ENCODE measurements around the gene ACOXL.
"Not testable (repeated sequence)": the region's sequence is repeated elsewhere in the genome, so short reads cannot be mapped to it uniquely, and the experiment has no call there.

ACOXL gene

GRCh38 chr2:110933420-110933819 lies 201.0 kb downstream of the ACOXL start:
- no peak for DNase-seq

GRCh38 chr2:110934948-110935347 lies 202.6 kb downstream of the ACOXL start:
- no peak for DNase-seq

DNA sequence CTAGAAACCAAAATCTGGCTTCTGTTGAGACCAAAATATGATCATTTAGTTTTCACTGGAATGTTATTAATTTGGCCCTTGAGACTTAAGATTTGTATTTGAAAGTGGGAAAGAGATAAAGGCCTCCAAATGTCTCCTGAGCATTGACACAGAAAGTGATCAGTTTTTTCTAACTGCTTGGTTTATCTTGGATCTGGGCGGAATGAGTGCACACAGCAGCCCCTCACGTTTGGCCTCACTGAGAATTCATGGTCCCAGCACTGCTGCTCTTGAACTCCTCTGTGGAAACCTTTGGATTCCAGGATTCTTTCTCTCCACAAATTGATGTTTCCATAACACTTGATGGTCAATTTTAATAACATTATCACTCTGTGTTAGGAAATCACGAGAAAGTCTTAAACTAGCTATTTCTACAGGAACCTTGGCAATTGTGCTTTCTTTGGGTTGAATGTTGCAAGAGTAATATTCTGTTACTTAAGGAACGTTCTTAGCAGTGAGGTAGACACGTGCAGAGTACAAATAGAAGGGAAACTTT lies 208.1 kb downstream of the ACOXL start:
- no peak for DNase-seq

DNA sequence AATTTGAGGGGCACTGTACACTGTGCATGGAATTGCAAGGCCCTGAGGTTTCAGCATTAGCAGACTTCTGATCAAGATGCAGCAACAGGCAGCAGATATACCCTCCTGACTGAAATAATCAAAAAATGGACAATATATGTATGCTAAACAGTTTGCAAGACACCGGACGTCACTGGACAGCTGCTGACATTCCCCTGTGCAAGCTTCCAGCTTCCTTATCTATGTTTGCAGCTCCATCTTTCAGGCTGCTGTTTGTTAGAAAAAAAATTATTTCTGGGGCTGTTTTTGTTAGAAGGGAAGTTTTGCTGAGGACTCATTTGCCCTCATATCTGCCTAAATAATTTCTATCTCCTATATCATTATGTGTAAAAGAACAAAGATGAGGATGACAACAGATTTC lies 208.9 kb downstream of the ACOXL start:
- no peak for DNase-seq

GRCh38 chr2:110943070-110943634 lies 210.8 kb downstream of the ACOXL start:
- no peak for DNase-seq

- no peak for DNase-seq
Measured at GRCh38 chr2:110946902-110947301, 214.5 kb downstream of the ACOXL start.

DNA sequence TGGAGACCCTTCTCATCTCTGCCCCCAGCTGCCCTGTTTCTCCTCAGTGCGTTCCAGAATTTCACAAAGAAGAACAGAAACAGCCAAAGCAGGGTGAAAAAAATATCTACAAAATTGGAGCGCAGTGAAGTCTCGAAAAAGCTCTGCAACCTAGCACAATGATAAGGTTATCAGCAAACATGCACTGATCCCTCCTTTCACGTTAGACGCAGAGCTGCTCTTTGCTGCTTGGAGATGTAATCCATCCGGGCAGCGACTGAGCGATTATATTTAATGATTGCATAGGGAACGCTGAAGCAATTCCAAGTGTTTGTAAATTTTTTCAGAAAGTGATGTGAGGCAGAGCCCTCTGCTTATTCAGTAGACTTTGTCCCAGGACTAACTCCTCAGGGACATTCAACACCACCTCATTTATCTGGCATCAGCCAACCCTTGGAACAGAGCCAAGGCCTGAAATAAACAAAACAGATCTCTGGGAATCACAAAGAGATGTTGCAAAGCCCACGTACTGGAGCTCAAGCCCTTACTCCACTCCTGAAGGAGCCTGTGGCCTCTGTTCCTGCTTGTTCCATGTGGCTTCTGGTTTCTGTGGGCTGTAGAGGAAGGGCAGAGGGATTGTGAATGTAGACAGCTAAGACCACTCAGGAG lies 215.8 kb downstream of the ACOXL start:
- no peak for DNase-seq

DNA sequence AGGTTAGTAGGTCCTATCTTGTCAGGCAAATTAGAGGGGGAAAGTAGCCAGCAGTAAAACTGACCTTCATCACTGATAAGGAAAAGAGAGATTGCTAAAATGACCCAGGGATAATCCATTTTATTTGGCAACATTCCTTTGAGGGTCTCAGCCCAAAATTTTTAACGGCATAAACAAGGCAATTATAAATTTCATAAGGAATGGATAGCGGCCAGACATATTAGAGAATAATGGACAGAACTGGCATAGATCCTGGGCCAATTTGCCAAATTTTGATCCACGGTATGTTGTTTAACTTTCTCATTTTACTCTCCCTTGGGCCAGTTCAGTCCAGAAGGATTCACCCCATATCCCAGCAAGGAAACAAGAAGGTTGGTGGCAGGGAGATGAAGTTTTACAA lies 217.9 kb downstream of the ACOXL start:
- no peak for DNase-seq

DNA sequence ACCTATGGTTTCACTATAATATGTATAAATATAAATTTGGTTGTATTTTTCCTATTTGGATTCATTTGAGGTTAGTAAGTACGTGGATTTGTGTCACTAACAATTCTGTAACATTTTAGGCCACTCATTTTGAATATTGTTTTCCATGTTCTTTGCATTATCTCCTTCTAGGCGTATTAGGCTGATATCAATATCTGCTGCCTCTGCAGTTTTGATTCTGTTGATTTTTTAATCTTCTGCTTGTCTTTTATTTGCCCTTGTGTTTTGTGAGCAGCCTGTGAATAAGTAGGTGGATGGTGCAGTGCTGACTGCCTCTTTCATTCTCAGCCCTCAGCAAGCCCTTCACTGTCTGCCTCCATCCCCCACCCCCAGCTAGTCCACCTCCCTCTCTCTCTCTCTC lies 222.7 kb downstream of the ACOXL start:
- DNase-seq: no peak

DNA sequence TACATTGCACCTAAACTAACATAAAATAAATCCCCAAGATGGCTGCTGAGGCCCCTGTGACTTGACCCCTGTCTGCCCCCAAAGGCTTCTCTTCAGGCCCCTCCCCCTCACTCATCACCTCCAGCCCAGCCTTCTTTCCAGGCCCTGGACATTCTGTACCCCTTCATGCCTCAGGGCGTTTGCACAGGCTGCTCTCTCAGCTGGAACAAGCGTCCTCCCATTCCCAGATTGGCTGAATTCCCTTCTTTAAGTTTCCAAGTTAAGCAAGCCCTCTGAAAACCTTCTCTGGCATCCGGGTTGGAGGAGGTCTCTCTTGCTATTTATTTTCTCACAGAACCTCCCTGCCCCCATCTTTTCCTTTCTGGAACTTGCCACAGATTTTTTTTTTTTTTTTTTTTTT lies 223.2 kb downstream of the ACOXL start:
- DNase-seq: no peak

DNA sequence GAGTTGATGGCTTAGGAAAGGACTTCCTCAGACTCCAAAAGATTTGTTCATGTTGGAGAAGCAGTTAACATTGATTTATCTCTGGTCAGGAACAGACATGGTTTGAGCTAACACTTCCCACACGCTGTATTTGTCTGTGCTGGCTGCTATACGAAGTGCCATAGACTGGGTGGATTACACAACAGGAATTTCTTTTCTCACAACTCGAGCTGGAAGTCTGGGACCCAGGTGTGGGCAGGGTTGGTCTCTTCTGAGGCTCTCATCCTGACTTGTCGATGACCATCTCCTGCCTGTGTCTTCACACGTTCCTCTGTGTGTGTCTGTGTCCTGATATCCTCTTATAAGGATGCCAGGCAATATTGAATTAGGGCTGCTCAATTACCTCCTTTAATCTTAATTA lies 224.9 kb downstream of the ACOXL start:
- no peak for DNase-seq

DNA sequence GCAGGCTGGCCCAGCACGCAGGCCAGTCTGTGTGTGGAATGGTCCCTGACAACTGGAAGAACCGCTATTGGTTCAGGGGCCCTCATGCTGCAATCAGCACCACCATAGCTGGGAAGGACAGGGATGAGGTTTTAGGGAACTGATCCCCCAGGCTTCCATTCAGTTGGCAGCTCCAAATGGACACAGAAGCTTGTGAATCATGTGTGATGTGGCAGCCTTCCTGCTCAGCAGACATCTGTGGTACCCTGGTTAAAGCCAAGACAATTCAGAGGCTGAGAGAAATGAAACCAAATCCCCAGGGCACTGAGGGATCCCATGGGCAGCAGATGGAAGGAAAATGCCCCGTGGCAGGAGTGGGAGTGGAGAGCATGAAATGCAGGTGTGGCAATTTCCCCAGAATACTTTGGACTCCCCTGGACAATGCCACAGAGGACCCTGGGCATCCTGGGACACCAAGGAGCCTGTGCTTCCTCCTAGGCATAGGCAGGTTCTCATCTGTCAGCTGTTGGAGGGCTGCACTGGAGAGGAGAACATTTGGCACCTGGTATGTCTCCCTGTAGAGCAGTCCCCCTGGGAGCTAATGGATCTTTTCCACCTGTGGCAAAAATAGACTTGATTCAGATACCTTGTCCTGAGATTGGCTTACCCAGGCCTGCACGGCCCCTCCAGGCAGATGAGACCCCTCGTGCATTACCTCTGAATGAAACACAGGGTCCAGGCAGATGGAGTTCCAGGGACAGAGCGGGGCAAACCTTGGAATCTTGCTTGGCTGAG lies 226.2 kb downstream of the ACOXL start:
- no peak for DNase-seq

DNA sequence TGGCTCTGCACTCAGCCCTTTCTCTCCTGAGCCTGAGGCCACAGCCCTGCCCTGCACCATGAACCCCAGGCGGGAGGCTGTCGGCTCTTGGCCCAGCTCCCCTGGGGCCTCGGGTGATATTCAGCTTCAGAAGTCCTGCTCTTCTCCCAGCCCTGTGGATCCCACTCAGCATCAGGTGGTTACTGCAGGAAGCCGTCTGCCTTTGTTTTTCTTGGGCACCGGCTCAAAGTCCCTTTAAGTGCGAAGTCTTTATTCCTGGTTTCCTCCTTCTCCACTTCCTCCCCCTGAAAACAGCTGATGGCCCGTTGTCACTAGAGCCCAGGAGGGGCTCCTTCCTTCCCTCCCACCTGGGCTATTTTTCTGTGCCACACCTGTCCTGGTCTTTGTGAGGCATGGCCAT lies 226.8 kb downstream of the ACOXL start:
- no peak for DNase-seq

DNA sequence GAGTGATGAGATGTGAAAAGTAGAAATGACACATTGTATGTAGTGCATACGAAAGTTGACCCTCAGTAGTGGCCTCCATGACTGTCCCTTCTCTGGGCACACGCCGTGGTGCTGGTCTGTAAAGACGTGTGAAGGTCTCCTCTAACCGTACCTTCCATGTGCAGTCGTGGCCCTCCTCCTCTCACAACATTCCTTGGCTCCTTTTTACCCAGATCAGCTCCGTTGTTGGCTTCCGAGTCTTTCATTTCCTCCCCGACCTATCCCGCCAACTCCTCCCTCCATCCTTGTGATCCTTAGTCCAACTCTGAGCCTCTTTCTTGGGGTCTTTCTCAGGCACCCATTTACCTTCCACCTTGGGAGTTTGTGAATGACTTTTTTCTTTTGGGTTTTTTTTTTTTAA lies 227.9 kb downstream of the ACOXL start:
- DNase-seq: no peak

DNA sequence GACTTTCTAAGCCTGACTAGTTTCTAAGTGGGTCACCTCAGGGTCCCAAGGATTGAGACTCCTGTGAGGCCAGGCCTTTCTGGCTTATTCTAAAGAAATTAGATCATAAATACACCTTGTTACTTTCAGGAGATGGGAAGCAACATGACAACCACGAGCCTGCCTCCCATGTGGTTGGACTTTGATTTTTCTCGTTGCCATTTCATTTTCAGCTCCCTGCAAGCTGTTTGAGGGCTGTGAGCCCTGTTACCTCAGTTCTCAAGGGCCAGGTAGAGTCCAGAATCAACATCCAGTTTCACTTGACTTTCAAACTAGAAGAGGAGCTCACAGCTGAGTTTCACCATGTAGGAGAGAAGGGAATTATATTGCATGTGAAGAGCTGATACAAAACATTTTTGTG lies 228.6 kb downstream of the ACOXL start:
- DNase-seq: no peak

DNA sequence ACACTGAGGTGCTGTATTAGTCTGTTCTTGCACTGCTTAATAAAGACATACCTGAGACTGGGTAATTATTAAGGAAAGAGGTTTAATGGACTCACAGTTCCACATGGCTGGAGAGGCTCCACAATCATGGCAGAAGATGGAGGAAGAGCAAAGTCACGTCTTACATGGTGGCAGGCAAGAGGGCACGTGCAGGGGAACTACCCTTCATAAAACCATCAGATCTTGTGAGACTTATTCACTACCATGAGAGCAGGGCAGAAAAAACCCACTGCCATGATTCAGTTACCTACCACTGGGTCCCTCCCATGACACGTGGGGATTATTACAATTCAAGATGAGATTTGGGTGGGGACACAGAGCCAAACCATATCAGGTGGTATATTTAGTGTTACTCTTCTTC lies 229.3 kb downstream of the ACOXL start:
- DNase-seq: not testable (repeated sequence)

- no peak for DNase-seq
Measured at GRCh38 chr2:110969696-110970095, 237.3 kb downstream of the ACOXL start.

DNA sequence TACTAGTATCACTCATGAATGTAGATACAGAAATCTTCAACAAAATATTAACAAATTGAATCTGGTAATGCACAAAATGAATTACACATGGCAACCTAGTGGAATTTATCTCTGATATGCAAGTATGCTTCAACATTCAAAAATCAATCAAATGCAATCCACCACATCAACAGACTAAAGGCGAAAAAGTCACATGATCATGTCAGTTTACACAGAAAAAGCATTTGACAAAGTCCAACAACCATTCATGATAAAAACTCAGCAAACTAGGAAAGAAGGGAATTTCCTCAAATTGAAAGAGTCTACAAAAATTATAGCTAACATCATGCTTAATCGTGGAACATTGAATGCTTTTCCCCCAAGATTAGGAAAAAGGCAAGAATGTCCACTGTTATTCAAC lies 237.8 kb downstream of the ACOXL start:
- DNase-seq: no peak

- DNase-seq: no peak
Measured at GRCh38 chr2:110971811-110972210, 239.4 kb downstream of the ACOXL start.

DNA sequence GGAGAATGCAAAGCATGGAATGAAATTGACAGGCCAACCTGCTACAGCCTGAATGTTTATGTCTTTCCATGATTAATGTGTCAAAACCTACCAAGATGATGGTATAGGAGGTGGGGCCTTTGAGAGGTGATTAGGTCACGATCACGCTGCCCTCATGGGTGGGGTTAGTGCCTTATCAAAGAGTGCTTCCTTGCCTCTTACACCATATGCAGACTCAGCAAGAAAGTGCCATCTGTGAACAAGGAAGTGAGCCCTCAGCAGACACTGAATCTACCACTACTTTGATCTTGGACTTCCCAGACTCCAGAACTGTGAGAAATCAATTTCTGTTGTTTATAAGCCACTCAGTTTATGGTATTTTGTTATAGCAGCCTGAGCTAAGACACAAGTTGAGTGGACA lies 240.9 kb downstream of the ACOXL start:
- no peak for DNase-seq

GRCh38 chr2:110977403-110977802 lies 245.0 kb downstream of the ACOXL start:
- DNase-seq: no peak

DNA sequence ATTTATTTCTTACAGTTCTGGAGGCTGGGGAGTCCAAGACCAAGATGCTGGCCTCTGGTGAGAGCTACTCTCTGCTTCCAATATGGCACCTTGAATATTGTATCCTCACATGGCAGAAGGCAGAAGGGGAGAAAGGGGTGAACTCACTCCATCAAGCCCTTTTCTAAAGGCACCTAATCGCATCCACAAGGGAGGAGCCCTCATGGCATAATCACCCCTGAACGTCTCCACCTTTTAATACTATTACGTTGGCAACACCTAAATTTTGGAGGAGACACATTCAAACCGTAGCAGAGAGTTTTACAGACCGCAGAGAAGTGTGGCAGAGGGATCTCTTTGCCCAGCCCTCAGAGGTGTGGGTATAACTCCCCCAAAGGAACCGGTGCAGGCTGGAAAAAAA lies 245.8 kb downstream of the ACOXL start:
- DNase-seq: no peak

GRCh38 chr2:110978756-110979470 lies 246.5 kb downstream of the ACOXL start:
- DNase-seq: no peak
